Testis (tissue), 2 donors: Measurements from ENCODE around the gene MORC2.

Experiments used
- POLR2A ChIP-seq: fragments of 450-650 bp; IDR thresholded peaks from one replicate; pipeline ENCODE4 v1.6.1; 2017; ENCODE audit warnings: antibody characterized with exemption, mild to moderate bottlenecking, moderate library complexity
- TF ChIP-seq, protein P1 (sequence below), 3 experiments: fragments of 450-650 bp in 2 of 3; fragments of 200-600 bp in 1 of 3; sonication (generic) in 1 of 3; IDR thresholded peaks; one replicate each; pipeline ENCODE4 v1.5.1; 2016 to 2019; ENCODE audit warnings: antibody characterized with exemption in 3 of 3, mild to moderate bottlenecking in 2 of 3, moderate library complexity in 1 of 3

DNA sequence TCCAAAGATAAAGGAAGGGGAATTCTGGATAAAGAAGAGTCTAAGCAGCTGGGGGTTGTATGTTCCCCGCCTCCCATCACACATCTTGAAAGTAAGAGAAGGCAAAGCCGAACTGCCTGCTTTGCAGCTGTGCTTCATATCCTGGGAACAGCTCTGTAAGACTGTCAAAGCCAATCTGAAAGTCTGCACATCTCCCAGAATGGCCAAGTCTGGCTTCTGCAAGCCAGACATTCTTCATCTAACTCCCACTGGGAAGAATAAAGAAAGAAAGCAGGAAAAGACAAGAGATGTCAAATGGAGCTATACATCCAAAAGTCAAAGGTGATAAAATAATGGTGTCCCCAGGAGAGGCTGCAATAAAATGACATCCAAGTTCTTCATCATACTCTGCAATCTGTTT is 15.4 kb downstream of the MORC2 start:
- TF ChIP-seq, protein P1, sequence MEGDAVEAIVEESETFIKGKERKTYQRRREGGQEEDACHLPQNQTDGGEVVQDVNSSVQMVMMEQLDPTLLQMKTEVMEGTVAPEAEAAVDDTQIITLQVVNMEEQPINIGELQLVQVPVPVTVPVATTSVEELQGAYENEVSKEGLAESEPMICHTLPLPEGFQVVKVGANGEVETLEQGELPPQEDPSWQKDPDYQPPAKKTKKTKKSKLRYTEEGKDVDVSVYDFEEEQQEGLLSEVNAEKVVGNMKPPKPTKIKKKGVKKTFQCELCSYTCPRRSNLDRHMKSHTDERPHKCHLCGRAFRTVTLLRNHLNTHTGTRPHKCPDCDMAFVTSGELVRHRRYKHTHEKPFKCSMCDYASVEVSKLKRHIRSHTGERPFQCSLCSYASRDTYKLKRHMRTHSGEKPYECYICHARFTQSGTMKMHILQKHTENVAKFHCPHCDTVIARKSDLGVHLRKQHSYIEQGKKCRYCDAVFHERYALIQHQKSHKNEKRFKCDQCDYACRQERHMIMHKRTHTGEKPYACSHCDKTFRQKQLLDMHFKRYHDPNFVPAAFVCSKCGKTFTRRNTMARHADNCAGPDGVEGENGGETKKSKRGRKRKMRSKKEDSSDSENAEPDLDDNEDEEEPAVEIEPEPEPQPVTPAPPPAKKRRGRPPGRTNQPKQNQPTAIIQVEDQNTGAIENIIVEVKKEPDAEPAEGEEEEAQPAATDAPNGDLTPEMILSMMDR (IDR thresholded peaks at IDR 0.05), result no peak
- TF ChIP-seq POLR2A, result no peak
